Body of pancreas (tissue), 4 donors: ENCODE data around the gene HDAC11. TPM values are rescaled to one million over a fixed set of nuclear protein-coding genes. Genes with fewer than 3 reads are reported as not detected.
"Not testable (repeated sequence)": the region's sequence is repeated elsewhere in the genome, so short reads cannot be mapped to it uniquely, and the experiment has no call there.

ENCODE experiments used
- ATAC-seq: fragments of 150-250 bp; one replicate; pipeline ENCODE4 v1.9.1; 2016
- DNase-seq, 4 donors: peaks; one replicate each; pipeline ENCODE4 v3.0.0-alpha.2; 2019
- H3K27ac ChIP-seq, 4 donors: fragments of 200-600 bp; sonication (generic); 1 replicate in 3 of 4; 2 replicates in 1 of 4; pipeline versions ENCODE4 v1.5.1 to v1.6.1; 2016 to 2019; ENCODE audit warnings: mild to moderate bottlenecking in 1 of 4, mixed read lengths in 1 of 4, moderate library complexity in 1 of 4
- H3K27me3 ChIP-seq, 2 donors: fragments of 200-600 bp; sonication (generic); one replicate each; pipeline ENCODE4 v1.6.0; 2016; ENCODE audit warnings: mild to moderate bottlenecking in 1 of 2
- H3K36me3 ChIP-seq, 2 donors: fragments of 200-600 bp; sonication (generic); replicated peaks in 1 of 2; 2 replicates each; pipeline ENCODE4 v1.5.1; 2016; ENCODE audit warnings: low read depth in 2 of 2; ENCODE audit not compliant: insufficient read depth in 1 of 2
- H3K4me1 ChIP-seq: fragments of 200-600 bp; sonication (generic); one replicate; pipeline ENCODE4 v1.6.0; 2016
- H3K4me3 ChIP-seq, 2 donors: fragments of 200-600 bp; sonication (generic); 1 replicate in 1 of 2; 2 replicates in 1 of 2; pipeline ENCODE4 v1.5.1; 2016 to 2019
- H3K9me3 ChIP-seq, 3 donors: fragments of 200-600 bp; sonication (generic); 1 replicate in 2 of 3; 2 replicates in 1 of 3; pipeline ENCODE4 v1.5.1; 2016
- POLR2A ChIP-seq, 3 donors: fragments of 450-650 bp; IDR thresholded peaks; one replicate each; pipeline ENCODE4 v1.6.1; 2016; ENCODE audit warnings: antibody characterized with exemption in 3 of 3, mild to moderate bottlenecking in 2 of 3
- WGBS, 2 donors: methylation state at CpG; one replicate each; pipeline ENCODE4 v1.1.5; 2017; 5-methylcytosine and 5-hydroxymethylcytosine counted together
- intact Hi-C: fragments of 100-400 bp; cut with DNase I; formaldehyde crosslinking; loops from one replicate; pipeline ENCODE4 v1.15.1; 2023
- total RNA-seq, 2 donors: library from RNA; depleted of rRNA; stranded (reverse); fragments of >200 nt; gene quantifications; one replicate each; pipeline ENCODE4 v1.1.0, GENCODE V29; 2016
- TF ChIP-seq, protein P1 (sequence below), 7 experiments: fragments of 450-650 bp in 4 of 7; fragments of 200-600 bp in 3 of 7; sonication (generic) in 3 of 7; IDR thresholded peaks; one replicate each; pipeline ENCODE4 v1.5.1; 2016 to 2019; ENCODE audit warnings: antibody characterized with exemption in 7 of 7

Gene HDAC11, protein sequence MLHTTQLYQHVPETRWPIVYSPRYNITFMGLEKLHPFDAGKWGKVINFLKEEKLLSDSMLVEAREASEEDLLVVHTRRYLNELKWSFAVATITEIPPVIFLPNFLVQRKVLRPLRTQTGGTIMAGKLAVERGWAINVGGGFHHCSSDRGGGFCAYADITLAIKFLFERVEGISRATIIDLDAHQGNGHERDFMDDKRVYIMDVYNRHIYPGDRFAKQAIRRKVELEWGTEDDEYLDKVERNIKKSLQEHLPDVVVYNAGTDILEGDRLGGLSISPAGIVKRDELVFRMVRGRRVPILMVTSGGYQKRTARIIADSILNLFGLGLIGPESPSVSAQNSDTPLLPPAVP
- 10 to 100 TPM; 13.8 to 45.4 TPM for total RNA-seq

DNA sequence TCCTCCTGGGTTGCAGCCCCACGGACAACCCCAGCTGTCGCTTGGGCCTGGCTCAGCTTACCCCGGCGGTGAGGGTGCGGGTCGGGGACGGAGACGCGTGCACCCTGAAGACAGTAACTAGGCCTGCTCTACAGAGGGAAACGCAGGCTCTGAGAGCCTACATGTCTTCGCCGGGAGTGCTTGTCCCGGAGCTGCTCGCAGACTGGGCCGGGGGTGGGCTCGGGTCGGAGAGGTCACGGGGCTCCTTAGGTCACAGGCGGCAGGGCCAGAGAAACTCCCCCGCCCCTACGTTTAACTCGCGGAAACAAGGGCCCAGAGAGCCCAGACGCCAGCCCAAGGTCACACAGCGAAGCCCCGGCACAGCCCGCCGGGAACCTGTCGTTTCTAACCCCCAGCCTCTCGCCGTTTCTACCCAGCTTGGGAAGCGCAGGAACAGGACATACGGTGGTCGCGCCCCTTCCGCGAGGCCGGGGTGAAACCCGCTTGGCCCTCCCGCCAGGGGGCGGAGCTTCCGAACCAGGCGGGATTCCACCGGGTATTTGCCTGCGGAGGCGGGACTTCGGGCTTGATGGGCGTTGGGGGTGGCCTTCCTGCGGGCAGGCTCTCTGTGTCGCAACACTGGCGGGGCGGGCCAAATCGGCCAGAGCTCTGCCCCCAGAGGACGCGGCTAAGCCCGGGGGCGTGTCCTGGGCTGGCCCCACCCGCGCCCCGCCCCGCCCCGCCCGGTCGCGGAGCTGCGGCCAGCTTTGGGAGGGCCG, at the start of gene HDAC11:
Gene HDAC11 (plus strand): TSS at position 725 of the 758 bp plus-strand sequence. CDS start 42 bp downstream, outside the sequence.
- WGBS, 2 donors: 0% methylated on average over 48 of the region's 67 CpGs; no CpG with 5 or more reads in 1 of the 2 donors
- H3K36me3 ChIP-seq: no peaks in the 10 kb centered on the region
- H3K9me3 ChIP-seq: no peaks in the 10 kb centered on the region
- ATAC-seq (peak; percentile 94), DNase-seq (peak; percentile 99 to 100 (median 99))
- peak; percentile 85 to 96 (median 94) for TF ChIP-seq POLR2A (IDR thresholded peaks at IDR 0.05)
- TF ChIP-seq, protein P1, sequence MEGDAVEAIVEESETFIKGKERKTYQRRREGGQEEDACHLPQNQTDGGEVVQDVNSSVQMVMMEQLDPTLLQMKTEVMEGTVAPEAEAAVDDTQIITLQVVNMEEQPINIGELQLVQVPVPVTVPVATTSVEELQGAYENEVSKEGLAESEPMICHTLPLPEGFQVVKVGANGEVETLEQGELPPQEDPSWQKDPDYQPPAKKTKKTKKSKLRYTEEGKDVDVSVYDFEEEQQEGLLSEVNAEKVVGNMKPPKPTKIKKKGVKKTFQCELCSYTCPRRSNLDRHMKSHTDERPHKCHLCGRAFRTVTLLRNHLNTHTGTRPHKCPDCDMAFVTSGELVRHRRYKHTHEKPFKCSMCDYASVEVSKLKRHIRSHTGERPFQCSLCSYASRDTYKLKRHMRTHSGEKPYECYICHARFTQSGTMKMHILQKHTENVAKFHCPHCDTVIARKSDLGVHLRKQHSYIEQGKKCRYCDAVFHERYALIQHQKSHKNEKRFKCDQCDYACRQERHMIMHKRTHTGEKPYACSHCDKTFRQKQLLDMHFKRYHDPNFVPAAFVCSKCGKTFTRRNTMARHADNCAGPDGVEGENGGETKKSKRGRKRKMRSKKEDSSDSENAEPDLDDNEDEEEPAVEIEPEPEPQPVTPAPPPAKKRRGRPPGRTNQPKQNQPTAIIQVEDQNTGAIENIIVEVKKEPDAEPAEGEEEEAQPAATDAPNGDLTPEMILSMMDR (IDR thresholded peaks at IDR 0.05): peak in 6 of 7 experiments; percentile 10 to 65 (median 36)
- peak within 1 kb of the TSS; percentile 39 to 40 for H3K4me3 ChIP-seq
- peaks cover 55% of the 10 kb centered on the region for H3K4me1 ChIP-seq
- intact Hi-C loops: no loop called here
- no peaks in the 10 kb centered on the region for H3K27me3 ChIP-seq
- peak within 1 kb of the TSS; percentile 89 to 96 (median 93) for H3K27ac ChIP-seq

DNA sequence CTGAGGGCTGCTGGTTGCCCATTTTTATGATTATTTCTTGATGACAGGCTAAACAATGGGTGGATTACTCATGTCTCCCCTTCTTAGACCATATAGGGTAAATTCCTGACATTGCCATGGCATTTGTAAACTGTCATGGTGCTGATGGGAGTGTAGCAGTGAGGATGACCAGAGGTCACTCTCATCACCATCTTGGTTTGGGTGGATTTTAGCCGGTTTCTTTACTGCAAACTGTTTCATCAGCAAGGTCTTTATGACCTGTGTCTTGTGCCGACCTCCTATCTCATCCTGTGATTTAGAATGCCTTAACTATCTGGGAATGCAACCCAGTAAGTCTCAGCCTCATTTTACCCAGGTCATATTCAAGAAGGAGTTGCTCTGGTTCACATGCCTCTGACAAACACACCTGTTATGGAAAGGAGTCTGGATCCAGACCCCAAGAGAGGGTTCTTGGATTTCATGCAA, 49.7 kb upstream of the HDAC11 start:
- DNase-seq, H3K9me3 ChIP-seq, ATAC-seq, H3K27ac ChIP-seq, H3K27me3 ChIP-seq, H3K36me3 ChIP-seq, H3K4me1 ChIP-seq, intact Hi-C loops, H3K4me3 ChIP-seq: not testable (repeated sequence)
- 82 to 86% methylated on average over 2 of the region's 2 CpGs for WGBS, 2 donors

DNA sequence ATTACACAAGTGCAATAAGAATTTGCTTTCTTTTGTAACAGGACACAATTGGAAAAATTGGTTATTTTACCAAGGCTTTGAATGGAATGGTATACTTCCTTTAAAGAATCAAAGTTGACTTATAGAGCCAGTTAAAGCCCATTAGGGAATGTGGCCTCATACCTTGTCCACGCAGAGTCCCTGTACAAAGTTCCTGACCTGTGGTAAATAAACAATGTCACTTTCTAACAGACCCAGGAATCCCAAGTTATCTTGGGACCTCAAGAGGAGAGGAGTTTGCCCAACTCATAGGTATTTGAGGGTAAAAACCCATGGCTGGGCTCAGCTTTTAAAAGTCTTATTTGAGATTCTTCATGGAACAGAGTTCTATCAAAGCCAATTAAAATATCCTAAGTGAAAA, 48.0 kb upstream of the HDAC11 start:
- Histone ChIP-seq H3K27me3 (no peaks in the 10 kb centered on the region), H3K27ac (no peak overlapping the region), H3K4me1 (no peaks in the 10 kb centered on the region), H3K36me3 (no peaks in the 10 kb centered on the region), H3K4me3 (no peak overlapping the region), H3K9me3 (no peaks in the 10 kb centered on the region)
- intact Hi-C loops: no loop called here
- WGBS, 2 donors: 42 to 84% methylated on average over 1 of the region's 1 CpG
- DNase-seq (no peak), ATAC-seq (no peak)
- no peak for TF ChIP-seq POLR2A (IDR thresholded peaks at IDR 0.05)
- TF ChIP-seq, protein P1 (IDR thresholded peaks at IDR 0.05): no peak

DNA sequence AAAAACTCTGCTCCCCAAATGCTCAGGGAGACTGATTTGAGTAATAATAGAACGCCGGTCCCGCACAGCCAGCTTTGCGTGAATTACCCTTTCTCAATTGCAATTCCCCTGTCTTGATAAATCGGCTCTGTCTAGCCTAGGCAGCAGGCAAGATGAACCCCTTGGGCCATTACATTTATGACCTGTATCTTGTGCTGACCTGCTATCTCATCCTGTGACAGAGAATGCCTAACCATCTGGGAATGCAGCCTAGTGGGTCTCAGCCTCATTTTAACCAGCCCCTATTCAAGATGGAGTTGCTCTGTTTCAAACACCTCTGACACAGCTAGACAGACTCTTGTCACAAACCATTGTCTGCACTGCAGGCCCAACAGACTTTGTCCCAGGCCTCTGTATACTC, 46.2 kb upstream of the HDAC11 start:
- WGBS, 2 donors: 81 to 85% methylated on average over 5 of the region's 5 CpGs
- DNase-seq (no peak), ATAC-seq (no peak)
- Histone ChIP-seq H3K9me3 (no peaks in the 10 kb centered on the region), H3K27me3 (no peaks in the 10 kb centered on the region), H3K4me3 (no peak overlapping the region), H3K36me3 (no peaks in the 10 kb centered on the region), H3K27ac (no peak overlapping the region), H3K4me1 (no peaks in the 10 kb centered on the region)
- TF ChIP-seq POLR2A (IDR thresholded peaks at IDR 0.05): no peak
- TF ChIP-seq, protein P1 (IDR thresholded peaks at IDR 0.05): no peak
- intact Hi-C loops: no loop called here

DNA sequence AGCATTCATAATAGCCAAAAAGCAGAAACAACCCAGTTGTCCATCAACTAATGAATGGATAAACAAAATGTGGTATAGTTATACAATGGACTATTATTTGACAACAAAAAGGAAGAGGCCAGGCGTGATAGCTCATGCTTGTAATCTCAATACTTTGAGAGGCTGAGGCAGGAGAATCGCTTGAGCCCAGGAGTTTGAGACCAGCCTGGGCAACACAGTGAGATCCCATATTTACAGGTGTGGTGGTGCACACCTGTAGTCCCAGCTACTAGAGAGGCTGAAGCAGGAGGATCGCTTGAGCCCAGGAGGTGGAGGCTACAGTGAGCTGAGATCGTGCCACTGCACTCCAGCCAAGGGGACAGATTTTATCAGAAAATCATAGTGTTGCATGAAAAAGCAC, 43.9 kb upstream of the HDAC11 start:
- ATAC-seq, H3K4me1 ChIP-seq, H3K9me3 ChIP-seq, H3K27ac ChIP-seq, H3K27me3 ChIP-seq, DNase-seq, H3K36me3 ChIP-seq, intact Hi-C loops, H3K4me3 ChIP-seq: not testable (repeated sequence)
- 79 to 86% methylated on average over 4 of the region's 4 CpGs for WGBS, 2 donors
